ENCODE measurements around the gene ATP11A.

The ATP11A gene

DNA sequence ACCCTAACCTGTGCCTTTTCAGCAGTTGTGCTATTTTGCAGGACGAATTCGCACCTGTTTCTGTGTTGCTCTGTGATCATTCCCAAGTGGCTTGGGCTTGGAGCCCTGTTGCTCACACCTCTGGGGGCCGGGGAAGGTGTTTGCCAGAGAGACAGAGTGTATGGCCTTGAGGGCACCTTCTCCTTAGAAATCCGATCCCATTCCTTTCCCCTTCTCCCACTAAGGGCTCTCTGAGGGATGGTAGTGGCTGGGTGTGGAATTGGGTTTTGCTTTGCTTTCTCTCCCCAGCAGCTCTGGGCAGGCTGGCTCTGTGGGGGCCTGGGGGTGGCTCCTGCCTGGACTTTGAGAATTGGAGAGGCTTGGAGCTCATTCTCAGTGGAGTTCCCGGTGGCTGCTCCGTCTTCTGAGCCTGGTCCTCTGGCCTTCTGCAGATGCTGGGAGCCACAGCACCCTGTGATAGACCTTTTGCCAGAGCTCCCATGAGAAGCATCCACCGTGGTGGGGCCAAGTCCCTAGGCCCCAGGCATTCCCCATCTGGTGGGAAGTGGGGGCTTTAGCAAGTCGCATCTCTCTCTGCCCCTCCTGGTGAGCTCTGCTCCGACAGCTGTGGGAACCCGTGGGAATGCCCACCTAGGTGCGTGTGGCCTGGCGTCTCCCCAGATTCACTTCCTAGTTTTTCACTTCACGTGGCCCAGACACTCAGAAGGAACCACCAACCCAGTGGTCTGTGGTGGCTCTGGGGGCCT, 26.1 kb downstream of the ATP11A start:
- Histone ChIP-seq H2AFZ (ENCODE audit: low read depth, low read length) (no peak overlapping the region), H3K4me2 (ENCODE audit: insufficient read depth, low read length) (no peak overlapping the region), H3K9ac (ENCODE audit: low read depth, low read length) (no peak overlapping the region), H3K4me3 (ENCODE audit: low read depth in 1 of 2, low read length in 2 of 2) (no peak overlapping the region), H3K36me3 (ENCODE audit: insufficient read depth, low read length) (no peaks in the 10 kb centered on the region; the same call in none of the 2 replicates), H3K79me2 (ENCODE audit: insufficient read depth, low read length) (peaks cover 54% of the 10 kb centered on the region), H3K4me1 (ENCODE audit: insufficient read depth, low read length) (no peaks in the 10 kb centered on the region), H4K20me1 (ENCODE audit: insufficient read depth, low read length) (peaks cover 69% of the 10 kb centered on the region), H3K27ac (ENCODE audit: low read length) (no peak overlapping the region), H3K9me3 (ENCODE audit: insufficient read depth, low read length, severe bottlenecking) (no peaks in the 10 kb centered on the region), H3K27me3 (ENCODE audit: insufficient read depth, low read length, poor library complexity) (no peaks in the 10 kb centered on the region)
- ATAC-seq (ENCODE audit: insufficient read depth, low read depth): no peak; the same call in 2 of the 3 replicates
- no peak for DNase-seq
- TF ChIP-seq, protein P1, sequence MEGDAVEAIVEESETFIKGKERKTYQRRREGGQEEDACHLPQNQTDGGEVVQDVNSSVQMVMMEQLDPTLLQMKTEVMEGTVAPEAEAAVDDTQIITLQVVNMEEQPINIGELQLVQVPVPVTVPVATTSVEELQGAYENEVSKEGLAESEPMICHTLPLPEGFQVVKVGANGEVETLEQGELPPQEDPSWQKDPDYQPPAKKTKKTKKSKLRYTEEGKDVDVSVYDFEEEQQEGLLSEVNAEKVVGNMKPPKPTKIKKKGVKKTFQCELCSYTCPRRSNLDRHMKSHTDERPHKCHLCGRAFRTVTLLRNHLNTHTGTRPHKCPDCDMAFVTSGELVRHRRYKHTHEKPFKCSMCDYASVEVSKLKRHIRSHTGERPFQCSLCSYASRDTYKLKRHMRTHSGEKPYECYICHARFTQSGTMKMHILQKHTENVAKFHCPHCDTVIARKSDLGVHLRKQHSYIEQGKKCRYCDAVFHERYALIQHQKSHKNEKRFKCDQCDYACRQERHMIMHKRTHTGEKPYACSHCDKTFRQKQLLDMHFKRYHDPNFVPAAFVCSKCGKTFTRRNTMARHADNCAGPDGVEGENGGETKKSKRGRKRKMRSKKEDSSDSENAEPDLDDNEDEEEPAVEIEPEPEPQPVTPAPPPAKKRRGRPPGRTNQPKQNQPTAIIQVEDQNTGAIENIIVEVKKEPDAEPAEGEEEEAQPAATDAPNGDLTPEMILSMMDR (IDR thresholded peaks at IDR 0.05; ENCODE audit: borderline replicate concordance, extremely low read depth, low read length, poor library complexity, severe bottlenecking): no peak
- TF ChIP-seq EZH2 (IDR thresholded peaks at IDR 0.05; ENCODE audit: borderline replicate concordance, low read depth, low read length, severe bottlenecking): no peak

GRCh38 chr13:112716461-112716820, 26.6 kb downstream of the ATP11A start:
- TF ChIP-seq EZH2 (IDR thresholded peaks at IDR 0.05; ENCODE audit: borderline replicate concordance, low read depth, low read length, severe bottlenecking): no peak
- TF ChIP-seq, protein P1 (IDR thresholded peaks at IDR 0.05; ENCODE audit: borderline replicate concordance, extremely low read depth, low read length, poor library complexity, severe bottlenecking): no peak
- Histone ChIP-seq H3K9ac (ENCODE audit: low read depth, low read length) (no peak overlapping the region), H3K27me3 (ENCODE audit: insufficient read depth, low read length, poor library complexity) (no peaks in the 10 kb centered on the region), H3K9me3 (ENCODE audit: insufficient read depth, low read length, severe bottlenecking) (no peaks in the 10 kb centered on the region), H3K27ac (ENCODE audit: low read length) (no peak overlapping the region), H3K4me3 (ENCODE audit: low read depth in 1 of 2, low read length in 2 of 2) (no peak overlapping the region), H4K20me1 (ENCODE audit: insufficient read depth, low read length) (peaks cover 71% of the 10 kb centered on the region), H3K4me1 (ENCODE audit: insufficient read depth, low read length) (no peaks in the 10 kb centered on the region), H3K36me3 (ENCODE audit: insufficient read depth, low read length) (no peaks in the 10 kb centered on the region; the same call in none of the 2 replicates), H3K4me2 (ENCODE audit: insufficient read depth, low read length) (no peak overlapping the region), H2AFZ (ENCODE audit: low read depth, low read length) (no peak overlapping the region), H3K79me2 (ENCODE audit: insufficient read depth, low read length) (peaks cover 54% of the 10 kb centered on the region)
- ATAC-seq (ENCODE audit: insufficient read depth, low read depth) (no peak), DNase-seq (no peak)

DNA sequence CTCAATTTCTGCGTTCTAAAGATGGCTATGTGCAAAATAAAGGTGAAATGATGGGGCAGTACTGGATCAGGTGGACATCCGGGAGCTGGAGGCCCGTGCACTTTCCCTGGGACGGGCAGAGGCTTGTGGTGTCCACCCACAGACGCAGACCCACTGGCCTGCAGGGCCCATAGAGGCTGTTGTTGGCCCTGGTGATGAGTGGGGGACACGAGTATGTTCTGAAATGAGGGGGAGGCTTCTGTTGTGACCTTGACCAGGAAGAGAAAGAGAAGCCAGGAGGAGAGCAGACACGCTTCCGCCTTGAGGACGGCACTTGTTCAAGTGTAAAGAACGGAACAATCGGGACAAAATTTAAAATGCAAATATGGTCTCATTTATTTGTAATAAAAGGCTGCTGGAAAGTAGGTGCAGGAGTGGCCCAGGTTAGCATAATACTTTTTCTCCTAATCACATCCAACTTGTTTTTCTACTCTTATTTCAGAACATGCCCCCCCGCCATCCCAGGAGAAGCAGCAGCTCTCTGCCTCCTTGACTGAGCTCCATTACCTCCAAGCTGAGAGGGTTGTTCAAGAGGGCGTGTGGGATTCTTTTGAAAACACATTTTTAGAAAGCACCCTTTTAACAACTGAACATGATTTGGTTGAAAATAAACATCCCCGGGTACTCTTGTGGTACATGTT, 27.1 kb downstream of the ATP11A start:
- Histone ChIP-seq H3K9ac (ENCODE audit: low read depth, low read length) (no peak overlapping the region), H3K27ac (ENCODE audit: low read length) (no peak overlapping the region), H2AFZ (ENCODE audit: low read depth, low read length) (no peak overlapping the region), H3K36me3 (ENCODE audit: insufficient read depth, low read length) (no peaks in the 10 kb centered on the region; the same call in none of the 2 replicates), H3K27me3 (ENCODE audit: insufficient read depth, low read length, poor library complexity) (no peaks in the 10 kb centered on the region), H3K4me1 (ENCODE audit: insufficient read depth, low read length) (no peaks in the 10 kb centered on the region), H4K20me1 (ENCODE audit: insufficient read depth, low read length) (peaks cover 69% of the 10 kb centered on the region), H3K4me3 (ENCODE audit: low read depth in 1 of 2, low read length in 2 of 2) (no peak overlapping the region), H3K79me2 (ENCODE audit: insufficient read depth, low read length) (peaks cover 53% of the 10 kb centered on the region), H3K9me3 (ENCODE audit: insufficient read depth, low read length, severe bottlenecking) (no peaks in the 10 kb centered on the region), H3K4me2 (ENCODE audit: insufficient read depth, low read length) (no peak overlapping the region)
- no peak for TF ChIP-seq EZH2 (IDR thresholded peaks at IDR 0.05; ENCODE audit: borderline replicate concordance, low read depth, low read length, severe bottlenecking)
- TF ChIP-seq, protein P1 (IDR thresholded peaks at IDR 0.05; ENCODE audit: borderline replicate concordance, extremely low read depth, low read length, poor library complexity, severe bottlenecking): no peak
- no peak for ATAC-seq (ENCODE audit: insufficient read depth, low read depth)
- DNase-seq: no peak

Data from DND-41 (cell line).